H1 (cell line): ENCODE measurements around the gene ADAMTS6. TPM values are rescaled to one million over a fixed set of nuclear protein-coding genes. Genes with fewer than 3 reads are reported as not detected.

Experiments used
- CTCF ChIA-PET: fragments of 300-600 bp; sonication (Branson Sonifier 250); formaldehyde crosslinking; loops from one replicate; lab custom pipeline; 2021; ENCODE audit not compliant: partially characterized antibody; lab: Charles Lee
- POLR2A ChIA-PET: fragments of 300-600 bp; sonication (Branson Sonifier 250); formaldehyde crosslinking; loops from one replicate; lab custom pipeline; 2021; ENCODE audit warnings: inconsistent platforms; ENCODE audit not compliant: partially characterized antibody; lab: Charles Lee
- DNase-seq, 2 experiments: peaks; one replicate each; pipeline versions ENCODE4 v3.0.0 to v3.0.0-alpha.2; 2010 to 2022; ENCODE audit warnings: low spot score in 2 of 2, low read depth in 1 of 2, mixed read lengths in 1 of 2
- FAIRE-seq: peaks from 2 replicates; lab custom pipeline; 2011; peaks lifted over from hg19 to GRCh38; lab: Jason Lieb, UNC
- H2AFZ ChIP-seq: 2 replicates; pipeline ENCODE4 v1.8.1; 2012; ENCODE audit warnings: low read length, inconsistent platforms
- H2AK5ac ChIP-seq: 2 replicates; pipeline ENCODE4 v1.6.1; 2013; ENCODE audit warnings: low read depth, low read length
- H2BK120ac ChIP-seq: replicated peaks from 2 replicates; pipeline ENCODE3; 2013; ENCODE audit warnings: low read depth, low read length, inconsistent platforms
- H2BK12ac ChIP-seq: 2 replicates; pipeline ENCODE4 v1.6.1; 2013; ENCODE audit warnings: low read depth, low read length
- H2BK15ac ChIP-seq: 2 replicates; pipeline ENCODE4 v1.6.1; 2013; ENCODE audit warnings: low read length
- H2BK20ac ChIP-seq: 2 replicates; pipeline ENCODE4 v1.6.1; 2013; ENCODE audit warnings: low read length
- H2BK5ac ChIP-seq: 2 replicates; pipeline ENCODE4 v1.6.1; 2013; ENCODE audit warnings: low read depth, low read length
- H3K14ac ChIP-seq: 2 replicates; pipeline ENCODE4 v1.6.1; 2013; ENCODE audit warnings: inconsistent platforms; ENCODE audit not compliant: insufficient read length
- H3K18ac ChIP-seq: 2 replicates; pipeline ENCODE4 v1.6.1; 2013; ENCODE audit warnings: low read length; ENCODE audit errors: extremely low read depth
- H3K23ac ChIP-seq: 2 replicates; pipeline ENCODE4 v1.6.1; 2013; ENCODE audit warnings: inconsistent platforms; ENCODE audit not compliant: insufficient read length
- H3K23me2 ChIP-seq: 2 replicates; pipeline ENCODE4 v1.6.1; 2013; ENCODE audit warnings: low read depth, low read length
- H3K27ac ChIP-seq: 2 replicates; pipeline ENCODE4 v1.6.1; 2011; ENCODE audit warnings: low read depth, low read length, inconsistent platforms
- H3K27me3 ChIP-seq, 4 experiments: replicated peaks in 1 of 4; 1 replicate in 1 of 4; 2 replicates in 3 of 4; pipeline versions ENCODE4 v1.6.1 to v1.8.1; 2011 to 2013; ENCODE audit warnings: low read length in 3 of 4, mild to moderate bottlenecking in 3 of 4, inconsistent platforms in 2 of 4, mixed read lengths in 2 of 4, moderate library complexity in 1 of 4; ENCODE audit not compliant: control insufficient read depth in 3 of 4, insufficient read depth in 3 of 4; ENCODE audit errors: extremely low read depth in 1 of 4
- H3K36me3 ChIP-seq, 4 experiments: 2 replicates each; pipeline versions ENCODE4 v1.6.1 to v1.8.1; 2011 to 2013; ENCODE audit warnings: mild to moderate bottlenecking in 4 of 4, low read length in 3 of 4, moderate library complexity in 2 of 4, control low read depth in 1 of 4, inconsistent platforms in 1 of 4; ENCODE audit not compliant: insufficient read depth in 4 of 4, control insufficient read depth in 2 of 4
- H3K4ac ChIP-seq: replicated peaks from 2 replicates; pipeline ENCODE3; 2013; ENCODE audit warnings: low read length, low read depth, mixed read lengths, inconsistent platforms; ENCODE audit not compliant: insufficient read length
- H3K4me1 ChIP-seq, 4 experiments: replicated peaks in 1 of 4; 1 replicate in 1 of 4; 2 replicates in 3 of 4; pipeline versions ENCODE4 v1.6.1 to v1.8.1; 2011 to 2013; ENCODE audit warnings: low read length in 3 of 4, inconsistent platforms in 2 of 4, mixed read lengths in 1 of 4; ENCODE audit not compliant: insufficient read depth in 4 of 4, control insufficient read depth in 3 of 4
- H3K4me2 ChIP-seq, 2 experiments: 2 replicates each; pipeline versions ENCODE4 v1.6.1 to v1.8.1; 2011 to 2013; ENCODE audit warnings: low read depth in 2 of 2, low read length in 2 of 2, control low read depth in 1 of 2, inconsistent platforms in 1 of 2, mild to moderate bottlenecking in 1 of 2; ENCODE audit not compliant: insufficient read depth in 1 of 2
- H3K4me3 ChIP-seq, 4 experiments: fragments of 200-600, 300-600 bp in 1 of 4; sonication (generic), shearing (Covaris generic), sonication (Bioruptor Twin) in 1 of 4; 2 replicates each; pipeline versions ENCODE4 v1.5.1 to v1.8.1; 2011 to 2016; ENCODE audit warnings: low read length in 4 of 4, low read depth in 3 of 4, control low read depth in 2 of 4, inconsistent platforms in 2 of 4, mild to moderate bottlenecking in 2 of 4, mixed read lengths in 1 of 4, moderate library complexity in 1 of 4; ENCODE audit not compliant: insufficient read depth in 2 of 4; ENCODE audit errors: extremely low read depth in 1 of 4
- H3K56ac ChIP-seq: replicated peaks from 2 replicates; pipeline ENCODE3; 2013; ENCODE audit warnings: low read depth, mild to moderate bottlenecking, mixed read lengths, low read length, inconsistent platforms; ENCODE audit not compliant: insufficient read length
- H3K79me1 ChIP-seq: 2 replicates; pipeline ENCODE4 v1.6.1; 2013; ENCODE audit warnings: low read depth, low read length, control low read depth
- H3K79me2 ChIP-seq, 2 experiments: 2 replicates each; pipeline versions ENCODE4 v1.6.1 to v1.8.1; 2012 to 2013; ENCODE audit warnings: low read length in 2 of 2, mild to moderate bottlenecking in 2 of 2, inconsistent platforms in 1 of 2; ENCODE audit not compliant: insufficient read depth in 2 of 2, control insufficient read depth in 1 of 2
- H3K9ac ChIP-seq, 4 experiments: replicated peaks in 1 of 4; 1 replicate in 1 of 4; 2 replicates in 3 of 4; pipeline versions ENCODE4 v1.6.1 to v1.8.1; 2011 to 2013; ENCODE audit warnings: low read depth in 3 of 4, low read length in 3 of 4, control low read depth in 2 of 4, mild to moderate bottlenecking in 2 of 4, moderate library complexity in 2 of 4, inconsistent platforms in 1 of 4; ENCODE audit errors: extremely low read depth in 1 of 4
- H3K9me3 ChIP-seq, 2 experiments: 2 replicates each; pipeline versions ENCODE4 v1.6.1 to v1.8.1; 2012 to 2013; ENCODE audit warnings: mild to moderate bottlenecking in 2 of 2, moderate library complexity in 2 of 2, control low read depth in 1 of 2, inconsistent platforms in 1 of 2, low read depth in 1 of 2, low read length in 1 of 2, mixed read lengths in 1 of 2; ENCODE audit not compliant: insufficient read depth in 2 of 2
- H4K20me1 ChIP-seq, 2 experiments: replicated peaks in 1 of 2; 2 replicates each; pipeline versions ENCODE3 to v1.8.1; 2011 to 2013; ENCODE audit warnings: inconsistent platforms in 2 of 2, low read length in 2 of 2, mild to moderate bottlenecking in 1 of 2; ENCODE audit not compliant: insufficient read depth in 2 of 2, control insufficient read depth in 1 of 2
- H4K5ac ChIP-seq: 2 replicates; pipeline ENCODE4 v1.6.1; 2013; ENCODE audit warnings: low read length, low read depth, mixed read lengths, inconsistent platforms; ENCODE audit not compliant: insufficient read length
- H4K8ac ChIP-seq: 2 replicates; pipeline ENCODE4 v1.8.0; 2013; ENCODE audit warnings: mild to moderate bottlenecking, moderate library complexity, low read length, inconsistent platforms; ENCODE audit not compliant: insufficient read depth; ENCODE audit errors: extremely low read depth
- H4K91ac ChIP-seq: replicated peaks from 2 replicates; pipeline ENCODE3; 2013; ENCODE audit warnings: low read length, mixed read lengths, inconsistent platforms; ENCODE audit not compliant: insufficient read length
- CREB1 ChIP-seq: IDR thresholded peaks from 2 replicates; pipeline ENCODE4 v1.6.1; 2012; ENCODE audit warnings: inconsistent platforms
- HDAC6 ChIP-seq: IDR thresholded peaks from one replicate; pipeline ENCODE4 v1.7.1; 2012; ENCODE audit warnings: low read depth, mild to moderate bottlenecking, inconsistent platforms, low read length, moderate library complexity
- SIN3A ChIP-seq, 2 experiments: IDR thresholded peaks in 1 of 2; conservative IDR thresholded peaks in 1 of 2; 2 replicates each; pipeline ENCODE4 v1.6.1; 2011 to 2012; ENCODE audit warnings: low read length in 2 of 2, improper control_type of control experiment in 1 of 2, low read depth in 1 of 2, mild to moderate bottlenecking in 1 of 2
- WGBS, 2 experiments: shearing (Covaris generic) in 1 of 2; methylation state at CpG; one replicate each; pipeline versions ENCODE4 v1.1.6 to v1.1.7; 2013 to 2015; ENCODE audit warnings: low lambda C conversion rate in 2 of 2, mixed read lengths in 2 of 2, inconsistent platforms in 1 of 2, low coverage in 1 of 2, missing lambda C conversion rate in 1 of 2; ENCODE audit not compliant: insufficient replicate concordance in 2 of 2, insufficient coverage in 1 of 2, insufficient read length in 1 of 2; ENCODE audit errors: extremely low coverage in 1 of 2, missing lambda C conversion rate in 1 of 2; 5-methylcytosine and 5-hydroxymethylcytosine counted together
- polyA plus RNA-seq, 7 experiments: library from polyadenylated mRNA; depleted of rRNA in 3 of 7; stranded (reverse) in 5 of 7; unstranded in 2 of 7; fragments of >200 nt in 5 of 7; fragments of 200-250 nt in 2 of 7; gene quantifications; 1 replicate in 5 of 7; 2 replicates in 1 of 7; 4 replicates in 1 of 7; pipeline versions ENCODE4 v1.2.1 to v1.2.3, GENCODE V29; 2011 to 2013; ENCODE audit warnings: missing spikeins in 2 of 7, mixed read lengths in 2 of 7
- total RNA-seq: library from RNA; stranded (reverse); fragmentation: NEBNext Ultra II Directional; extraction: Animal tissue kit (Norgen Biotek cat#: 25700); gene quantifications from 2 replicates; pipeline ENCODE4 v1.2.1, GENCODE V29; 2021

Gene ADAMTS6
- total and polyA plus RNA-seq, 2 of the 8 experiments (the other 6 are each of a cell fraction or from before 2014, with no cell fraction given): 0.74 to 2.4 TPM

- no peak for TF ChIP-seq CREB1
- TF ChIP-seq SIN3A (conservative IDR thresholded peaks at IDR 0.05 in 1 of 2, IDR thresholded peaks at IDR 0.05 in 1 of 2; ENCODE audit: low read depth in 1 of 2, low read length in 2 of 2): no peak
- no peak for TF ChIP-seq HDAC6
- FAIRE-seq: no peak
- Histone ChIP-seq H2BK12ac (no peak overlapping the region), H4K20me1 (peaks cover 0 to 3% of the 10 kb centered on the region in 2 experiments), H3K56ac (no peak overlapping the region), H2AK5ac (no peak overlapping the region), H3K36me3 (peaks cover 0 to 17% (median 0%) of the 10 kb centered on the region in 4 experiments; a peak in 2 of 8 replicates), H3K4ac (no peak overlapping the region), H3K14ac (no peak overlapping the region), H2BK120ac (no peak overlapping the region), H2AFZ (no peak overlapping the region), H3K4me3 (no peak overlapping the region), H4K91ac (no peak overlapping the region), H3K9me3 (no peaks in the 10 kb centered on the region), H3K9ac (no peak overlapping the region), H3K18ac (no peak overlapping the region), H4K5ac (no peak overlapping the region), H3K4me1 (no peaks in the 10 kb centered on the region), H4K8ac (no peak overlapping the region), H3K23ac (no peak overlapping the region), H3K79me2 (no peaks in the 10 kb centered on the region), H3K27ac (no peak overlapping the region), H3K79me1 (no peaks in the 10 kb centered on the region), H2BK5ac (no peak overlapping the region), H3K23me2 (no peaks in the 10 kb centered on the region), H2BK15ac (no peak overlapping the region), H2BK20ac (no peak overlapping the region), H3K4me2 (no peak overlapping the region), H3K27me3 (no peaks in the 10 kb centered on the region)
- CTCF ChIA-PET: no interaction called here
- DNase-seq: no peak
- WGBS, 2 experiments: 100% methylated on average over 1 of the region's 1 CpG; no CpG with 5 or more reads in 1 of the 2 experiments
- POLR2A ChIA-PET: no interaction called here
Observed at GRCh38 chr5:65530904-65531303, 49.2 kb upstream of the ADAMTS6 start.
